ENCODE measurements around the gene GGN. TPM values are rescaled to one million over a fixed set of nuclear protein-coding genes. Genes with fewer than 3 reads are reported as not detected.
"Not testable (repeated sequence)": the region's sequence is repeated elsewhere in the genome, so short reads cannot be mapped to it uniquely, and the experiment has no call there.

Gene GGN
- total and polyA plus RNA-seq, 5 donors: 0.09 to 1.3 (median 0.37) TPM

GRCh38 chr19:38339011-38339410 is 48.8 kb downstream of the GGN start:
- not testable (repeated sequence) for H3K27ac ChIP-seq (ENCODE audit: low read length); H3K4me1 ChIP-seq (ENCODE audit: control insufficient read depth, insufficient read depth, low read length); H3K27me3 ChIP-seq (ENCODE audit: control insufficient read depth, insufficient read depth); H3K4me3 ChIP-seq (ENCODE audit: low read length); DNase-seq; H3K9me3 ChIP-seq (ENCODE audit: control insufficient read depth, low read length); ATAC-seq
- 75% methylated on average over 4 of the region's 4 CpGs for WGBS
- intact Hi-C loops (cut with DNase I): loop anchor here in 3 of 4 donors (5.0 to 10.0 kb wide), 3 partner anchors 33 to 434 kb away; partner anchors contain the start of genes PSMD8 (in 2 of the 3), SIPA1L3 (in 2 of the 3) and WDR87 (in 2 of the 3)

GRCh38 chr19:38337360-38337653 is 50.5 kb downstream of the GGN start:
- peak overlapping the region; percentile 73 for H3K4me3 ChIP-seq (ENCODE audit: low read length)
- WGBS: 67% methylated on average over 10 of the region's 10 CpGs
- intact Hi-C loops (cut with DNase I): loop anchor here in 3 of 4 donors (5.0 to 10.0 kb wide), 3 partner anchors 35 to 433 kb away; partner anchors contain the start of genes PSMD8 (in 2 of the 3), SIPA1L3 (in 2 of the 3) and WDR87 (in 2 of the 3)

GRCh38 chr19:38336638-38337359 is 51.0 kb downstream of the GGN start:
- DNase-seq (peak; percentile 96 to 98 (median 98)), ATAC-seq (peak; percentile 87)
- H3K4me1 ChIP-seq (ENCODE audit: control insufficient read depth, insufficient read depth, low read length): peaks cover 2% of the 10 kb centered on the region
- H3K27ac ChIP-seq (ENCODE audit: low read length): peak overlapping the region; percentile 86
- H3K9me3 ChIP-seq (ENCODE audit: control insufficient read depth, low read length): no peaks in the 10 kb centered on the region
- intact Hi-C loops (cut with DNase I): loop anchor here in 3 of 4 donors (5.0 to 10.0 kb wide), 3 partner anchors 36 to 432 kb away; partner anchors contain the start of genes PSMD8 (in 2 of the 3), SIPA1L3 (in 2 of the 3) and WDR87 (in 2 of the 3)
- WGBS: 4% methylated on average over 41 of the region's 41 CpGs
- no peaks in the 10 kb centered on the region for H3K27me3 ChIP-seq (ENCODE audit: control insufficient read depth, insufficient read depth)
- H3K4me3 ChIP-seq (ENCODE audit: low read length): peak overlapping the region; percentile 73

More at GRCh38 chr19:38337360-38337653, 50.5 kb downstream of the GGN start:
- H3K4me1 ChIP-seq (ENCODE audit: control insufficient read depth, insufficient read depth, low read length): peaks cover 2% of the 10 kb centered on the region
- no peak overlapping the region for H3K27ac ChIP-seq (ENCODE audit: low read length)
- H3K27me3 ChIP-seq (ENCODE audit: control insufficient read depth, insufficient read depth): no peaks in the 10 kb centered on the region
- DNase-seq (no peak), ATAC-seq (no peak)
- H3K9me3 ChIP-seq (ENCODE audit: control insufficient read depth, low read length): no peaks in the 10 kb centered on the region

- peaks cover 2% of the 10 kb centered on the region for H3K4me1 ChIP-seq (ENCODE audit: control insufficient read depth, insufficient read depth, low read length)
These were observed 51.7 kb downstream of the GGN start for GRCh38 chr19:38335949-38336637.

More at GRCh38 chr19:38335949-38336637, 51.7 kb downstream of the GGN start:
- Histone ChIP-seq H3K9me3 (ENCODE audit: control insufficient read depth, low read length) (no peaks in the 10 kb centered on the region), H3K4me3 (ENCODE audit: low read length) (peak overlapping the region; percentile 73), H3K27me3 (ENCODE audit: control insufficient read depth, insufficient read depth) (no peaks in the 10 kb centered on the region), H3K27ac (ENCODE audit: low read length) (peak overlapping the region; percentile 88)
- ATAC-seq (peak; percentile 95), DNase-seq (peak; percentile 96 to 98 (median 97))
- intact Hi-C loops (cut with DNase I): loop anchor here in 3 of 4 donors (2.0 to 10.0 kb wide), 5 partner anchors 36 to 431 kb away; partner anchors contain the start of genes PSMD8 (in 2 of the 3), SIPA1L3 (in 2 of the 3) and WDR87 (in 2 of the 3)
- WGBS: 1% methylated on average over 52 of the region's 52 CpGs

Other genes with a start within 250 kb of the GGN start
- under 1 TPM in 1 of 4 donors, not detected in 3; 0.36 TPM for gene DPF1, start 163.8 kb downstream of the GGN start, total RNA-seq
- 0.09 TPM for gene DPF1, start 163.8 kb downstream of the GGN start, polyA plus RNA-seq
- gene PPP1R14A, start 131.7 kb downstream of the GGN start, total RNA-seq: 10 to 100 TPM; 13.3 to 29.0 (median 21.7) TPM
- gene PPP1R14A, start 131.7 kb downstream of the GGN start, polyA plus RNA-seq: 51.1 TPM
- 10 to 100 TPM in 3 of 4 donors, 1 to 10 TPM in 1; 9.0 to 16.6 (median 12.2) TPM for gene SPINT2, start 123.5 kb downstream of the GGN start, total RNA-seq
- gene SPINT2, start 123.5 kb downstream of the GGN start, polyA plus RNA-seq: 5.7 TPM
- under 1 TPM in 2 of 4 donors, not detected in 2; 0.57 to 0.89 TPM for gene C19orf33, start 83.8 kb downstream of the GGN start, total RNA-seq
- gene C19orf33, start 83.8 kb downstream of the GGN start, polyA plus RNA-seq: 4.3 TPM
- 10 to 100 TPM; 15.9 to 24.4 (median 19.9) TPM for gene YIF1B, start 72.1 kb downstream of the GGN start, total RNA-seq
- 25.7 TPM for gene YIF1B, start 72.1 kb downstream of the GGN start, polyA plus RNA-seq
- gene KCNK6, start 68.2 kb downstream of the GGN start, total RNA-seq: 1 to 10 TPM; 2.2 to 3.0 (median 2.8) TPM
- gene KCNK6, start 68.2 kb downstream of the GGN start, polyA plus RNA-seq: 2.4 TPM
- 1 to 10 TPM; 1.2 to 2.0 (median 1.6) TPM for gene CATSPERG, start 52.2 kb downstream of the GGN start, total RNA-seq
- 1.4 TPM for gene CATSPERG, start 52.2 kb downstream of the GGN start, polyA plus RNA-seq
- gene PSMD8, start 13.5 kb downstream of the GGN start, total RNA-seq: 100 to 1,000 TPM; 223 to 311 (median 259) TPM
- gene PSMD8, start 13.5 kb downstream of the GGN start, polyA plus RNA-seq: 255 TPM
- gene SPRED3, start 663 bp upstream of the GGN start, total RNA-seq: 1 to 10 TPM in 1 of 4 donors, under 1 TPM in 3; 0.26 to 2.3 (median 0.63) TPM
- gene SPRED3, start 663 bp upstream of the GGN start, polyA plus RNA-seq: 0.27 TPM
- gene FAM98C, start 15.1 kb upstream of the GGN start, total RNA-seq: 10 to 100 TPM; 10.4 to 16.7 (median 13.6) TPM
- 10.3 TPM for gene FAM98C, start 15.1 kb upstream of the GGN start, polyA plus RNA-seq
- gene RASGRP4, start 38.2 kb upstream of the GGN start, total RNA-seq: 1 to 10 TPM; 1.3 to 3.2 (median 1.8) TPM
- gene RASGRP4, start 38.2 kb upstream of the GGN start, polyA plus RNA-seq: 0.81 TPM
- 1 to 10 TPM in 3 of 4 donors, under 1 TPM in 1; 0.80 to 1.6 (median 1.2) TPM for gene RYR1, start 45.7 kb upstream of the GGN start, total RNA-seq
- 1.1 TPM for gene RYR1, start 45.7 kb upstream of the GGN start, polyA plus RNA-seq
- 1 to 10 TPM; 1.0 to 4.4 (median 3.0) TPM for gene MAP4K1, start 229.9 kb upstream of the GGN start, total RNA-seq
- gene MAP4K1, start 229.9 kb upstream of the GGN start, polyA plus RNA-seq: 0.88 TPM
- gene EIF3K, start 231.2 kb upstream of the GGN start, total RNA-seq: 100 to 1,000 TPM; 477 to 576 (median 534) TPM
- gene EIF3K, start 231.2 kb upstream of the GGN start, polyA plus RNA-seq: 829 TPM